ENCODE results near the gene KCNK1.

Gene KCNK1

DNA sequence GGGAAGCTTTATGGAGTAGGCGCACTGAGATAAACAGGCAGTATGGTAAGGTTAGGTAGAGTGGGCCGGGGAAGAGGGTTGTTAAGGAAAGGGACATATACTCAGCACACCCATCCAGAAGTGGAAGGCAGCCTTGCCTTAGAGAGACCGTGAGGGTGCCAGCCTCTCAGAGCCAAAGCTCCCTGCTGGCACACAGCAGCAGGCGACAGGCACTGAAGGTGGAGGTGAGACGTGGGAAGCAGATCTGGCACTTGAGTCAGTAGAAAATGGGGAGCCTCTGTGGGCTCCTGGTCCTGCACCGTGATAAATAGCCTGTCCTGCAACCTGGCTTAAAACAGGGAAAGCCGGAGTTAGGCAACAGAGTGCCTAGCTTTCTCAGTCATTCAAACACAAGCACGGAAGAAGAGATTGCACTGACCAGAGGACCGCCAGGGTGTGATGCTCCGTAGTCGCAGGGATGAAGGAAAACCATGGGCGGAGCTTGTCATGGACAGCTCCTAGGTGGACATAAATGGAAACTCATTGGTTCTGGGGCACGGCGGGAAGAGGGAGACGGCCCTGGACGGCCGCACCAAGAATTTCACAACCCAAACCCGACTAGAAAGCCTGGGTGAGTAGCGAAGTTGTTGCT, 15.5 kb downstream of the KCNK1 start:
- DNase-seq (ENCODE audit: low read depth in 1 of 2, low spot score in 1 of 2): no peak
- TF ChIP-seq GABPA (IDR thresholded peaks at IDR 0.05; ENCODE audit: low read depth) (no peak), POLR2AphosphoS5 (IDR thresholded peaks at IDR 0.05; ENCODE audit: low read depth) (no peak), SPI1 (IDR thresholded peaks at IDR 0.05; ENCODE audit: borderline replicate concordance, low read depth) (no peak)
- TF ChIP-seq, protein P1, sequence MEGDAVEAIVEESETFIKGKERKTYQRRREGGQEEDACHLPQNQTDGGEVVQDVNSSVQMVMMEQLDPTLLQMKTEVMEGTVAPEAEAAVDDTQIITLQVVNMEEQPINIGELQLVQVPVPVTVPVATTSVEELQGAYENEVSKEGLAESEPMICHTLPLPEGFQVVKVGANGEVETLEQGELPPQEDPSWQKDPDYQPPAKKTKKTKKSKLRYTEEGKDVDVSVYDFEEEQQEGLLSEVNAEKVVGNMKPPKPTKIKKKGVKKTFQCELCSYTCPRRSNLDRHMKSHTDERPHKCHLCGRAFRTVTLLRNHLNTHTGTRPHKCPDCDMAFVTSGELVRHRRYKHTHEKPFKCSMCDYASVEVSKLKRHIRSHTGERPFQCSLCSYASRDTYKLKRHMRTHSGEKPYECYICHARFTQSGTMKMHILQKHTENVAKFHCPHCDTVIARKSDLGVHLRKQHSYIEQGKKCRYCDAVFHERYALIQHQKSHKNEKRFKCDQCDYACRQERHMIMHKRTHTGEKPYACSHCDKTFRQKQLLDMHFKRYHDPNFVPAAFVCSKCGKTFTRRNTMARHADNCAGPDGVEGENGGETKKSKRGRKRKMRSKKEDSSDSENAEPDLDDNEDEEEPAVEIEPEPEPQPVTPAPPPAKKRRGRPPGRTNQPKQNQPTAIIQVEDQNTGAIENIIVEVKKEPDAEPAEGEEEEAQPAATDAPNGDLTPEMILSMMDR (IDR thresholded peaks at IDR 0.05; ENCODE audit: insufficient read depth, low read length): no peak
- TF ChIP-seq, protein P2, sequence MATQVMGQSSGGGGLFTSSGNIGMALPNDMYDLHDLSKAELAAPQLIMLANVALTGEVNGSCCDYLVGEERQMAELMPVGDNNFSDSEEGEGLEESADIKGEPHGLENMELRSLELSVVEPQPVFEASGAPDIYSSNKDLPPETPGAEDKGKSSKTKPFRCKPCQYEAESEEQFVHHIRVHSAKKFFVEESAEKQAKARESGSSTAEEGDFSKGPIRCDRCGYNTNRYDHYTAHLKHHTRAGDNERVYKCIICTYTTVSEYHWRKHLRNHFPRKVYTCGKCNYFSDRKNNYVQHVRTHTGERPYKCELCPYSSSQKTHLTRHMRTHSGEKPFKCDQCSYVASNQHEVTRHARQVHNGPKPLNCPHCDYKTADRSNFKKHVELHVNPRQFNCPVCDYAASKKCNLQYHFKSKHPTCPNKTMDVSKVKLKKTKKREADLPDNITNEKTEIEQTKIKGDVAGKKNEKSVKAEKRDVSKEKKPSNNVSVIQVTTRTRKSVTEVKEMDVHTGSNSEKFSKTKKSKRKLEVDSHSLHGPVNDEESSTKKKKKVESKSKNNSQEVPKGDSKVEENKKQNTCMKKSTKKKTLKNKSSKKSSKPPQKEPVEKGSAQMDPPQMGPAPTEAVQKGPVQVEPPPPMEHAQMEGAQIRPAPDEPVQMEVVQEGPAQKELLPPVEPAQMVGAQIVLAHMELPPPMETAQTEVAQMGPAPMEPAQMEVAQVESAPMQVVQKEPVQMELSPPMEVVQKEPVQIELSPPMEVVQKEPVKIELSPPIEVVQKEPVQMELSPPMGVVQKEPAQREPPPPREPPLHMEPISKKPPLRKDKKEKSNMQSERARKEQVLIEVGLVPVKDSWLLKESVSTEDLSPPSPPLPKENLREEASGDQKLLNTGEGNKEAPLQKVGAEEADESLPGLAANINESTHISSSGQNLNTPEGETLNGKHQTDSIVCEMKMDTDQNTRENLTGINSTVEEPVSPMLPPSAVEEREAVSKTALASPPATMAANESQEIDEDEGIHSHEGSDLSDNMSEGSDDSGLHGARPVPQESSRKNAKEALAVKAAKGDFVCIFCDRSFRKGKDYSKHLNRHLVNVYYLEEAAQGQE (IDR thresholded peaks at IDR 0.05; ENCODE audit: insufficient replicate concordance, low read depth): no peak
- Histone ChIP-seq H3K27ac (replicated peaks) (no peak overlapping the region), H3K4me3 (replicated peaks; ENCODE audit: insufficient read depth, low read length) (no peak overlapping the region), H3K27me3 (ENCODE audit: insufficient read depth, poor library complexity, severe bottlenecking) (no peaks in the 10 kb centered on the region)

DNA sequence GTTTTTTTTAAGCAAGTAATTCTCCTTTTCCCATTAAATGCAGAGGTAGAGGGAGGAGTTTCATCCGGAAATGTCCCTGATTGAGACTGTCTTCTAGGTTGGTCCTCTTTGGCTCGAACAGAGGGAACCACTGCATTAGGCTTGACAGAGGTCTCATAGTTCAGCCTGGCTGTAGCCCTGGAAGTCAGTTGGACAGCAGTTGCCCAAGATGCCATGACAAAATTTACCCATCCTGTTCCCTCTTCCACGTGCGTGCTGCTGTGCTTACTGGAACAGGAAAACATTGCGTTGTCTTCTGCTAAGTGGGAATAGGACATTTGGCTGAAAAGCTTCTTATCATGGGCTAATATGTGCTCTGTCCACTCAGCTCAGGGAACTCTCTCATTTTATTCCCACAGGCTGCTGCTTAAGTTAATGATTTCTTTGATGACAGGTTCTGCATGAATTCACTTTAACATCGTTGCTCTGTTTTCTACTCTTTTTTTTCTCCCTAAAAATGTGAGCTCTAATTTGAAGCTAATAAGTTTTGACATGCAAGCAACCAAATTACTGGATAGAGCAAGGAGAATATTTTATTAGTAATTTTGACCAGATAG, 18.0 kb downstream of the KCNK1 start:
- TF ChIP-seq GABPA (IDR thresholded peaks at IDR 0.05; ENCODE audit: low read depth) (no peak), POLR2AphosphoS5 (IDR thresholded peaks at IDR 0.05; ENCODE audit: low read depth) (no peak), SPI1 (IDR thresholded peaks at IDR 0.05; ENCODE audit: borderline replicate concordance, low read depth) (no peak)
- TF ChIP-seq, protein P1 (IDR thresholded peaks at IDR 0.05; ENCODE audit: insufficient read depth, low read length): no peak
- TF ChIP-seq, protein P2 (IDR thresholded peaks at IDR 0.05; ENCODE audit: insufficient replicate concordance, low read depth): no peak

DNA sequence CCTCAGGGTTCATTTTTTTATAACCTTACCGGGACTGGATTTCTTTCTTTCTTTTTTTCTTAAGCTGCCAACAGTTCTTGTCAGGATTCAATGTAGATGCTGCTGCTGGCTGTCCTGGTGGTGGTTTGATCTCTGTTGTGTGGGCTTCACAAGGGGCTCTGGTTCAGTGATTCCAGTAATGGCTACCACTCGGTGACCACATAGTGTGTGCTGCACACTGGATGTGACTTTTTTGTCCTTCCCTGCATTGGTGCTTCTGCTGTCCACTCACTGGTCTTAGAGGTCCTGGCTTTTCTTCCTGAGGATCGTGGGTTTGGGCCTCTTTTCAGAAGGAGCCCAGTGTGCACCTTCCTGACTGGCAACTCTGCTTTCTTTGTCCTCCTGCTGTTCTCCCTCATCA, 18.5 kb downstream of the KCNK1 start:
- H3K4me3 ChIP-seq (replicated peaks; ENCODE audit: insufficient read depth, low read length): no peak overlapping the region
- no peak overlapping the region for H3K27ac ChIP-seq (replicated peaks)
- H3K27me3 ChIP-seq (ENCODE audit: insufficient read depth, poor library complexity, severe bottlenecking): no peaks in the 10 kb centered on the region
- DNase-seq (ENCODE audit: low read depth in 1 of 2, low spot score in 1 of 2): no peak
- TF ChIP-seq, protein P2 (IDR thresholded peaks at IDR 0.05; ENCODE audit: insufficient replicate concordance, low read depth): no peak
- TF ChIP-seq POLR2AphosphoS5 (IDR thresholded peaks at IDR 0.05; ENCODE audit: low read depth) (no peak), GABPA (IDR thresholded peaks at IDR 0.05; ENCODE audit: low read depth) (no peak), SPI1 (IDR thresholded peaks at IDR 0.05; ENCODE audit: borderline replicate concordance, low read depth) (no peak)
- TF ChIP-seq, protein P1 (IDR thresholded peaks at IDR 0.05; ENCODE audit: insufficient read depth, low read length): no peak

More for the DNA sequence above, 18.0 kb downstream of the KCNK1 start:
- DNase-seq (ENCODE audit: low read depth in 1 of 2, low spot score in 1 of 2): no peak
- Histone ChIP-seq H3K4me3 (replicated peaks; ENCODE audit: insufficient read depth, low read length) (no peak overlapping the region), H3K27me3 (ENCODE audit: insufficient read depth, poor library complexity, severe bottlenecking) (no peaks in the 10 kb centered on the region), H3K27ac (replicated peaks) (no peak overlapping the region)

Data from HL-60 (cell line).